Neural progenitor cell (in vitro differentiated cells): ENCODE measurements around the gene TMED3. TPM values are rescaled to one million over a fixed set of nuclear protein-coding genes. Genes with fewer than 3 reads are reported as not detected.

Experiments
- DNase-seq: peaks from one replicate; pipeline ENCODE4 v3.0.0-alpha.2; 2016; ENCODE audit warnings: low spot score
- H2AFZ ChIP-seq: fragments of 200-600 bp; sonication (generic); replicated peaks from 2 replicates; pipeline ENCODE4 v1.6.1; 2016; ENCODE audit warnings: antibody characterized with exemption
- H3F3A ChIP-seq: fragments of 200-600 bp; sonication (generic); 2 replicates; pipeline ENCODE4 v1.6.1; 2016; ENCODE audit warnings: antibody characterized with exemption, low read depth
- H3K27ac ChIP-seq: fragments of 200-600 bp; sonication (generic); 2 replicates; pipeline ENCODE4 v1.5.1; 2016; ENCODE audit warnings: mild to moderate bottlenecking
- H3K27me3 ChIP-seq: fragments of 200-600 bp; sonication (generic); 2 replicates; pipeline ENCODE4 v1.6.1; 2016; ENCODE audit warnings: mild to moderate bottlenecking, moderate library complexity
- H3K36me3 ChIP-seq: fragments of 200-600 bp; sonication (generic); 2 replicates; pipeline ENCODE4 v1.5.1; 2016
- H3K4me1 ChIP-seq: fragments of 200-600 bp; sonication (generic); 2 replicates; pipeline ENCODE4 v1.6.1; 2016; ENCODE audit warnings: mixed run types
- H3K4me2 ChIP-seq: fragments of 200-600 bp; sonication (generic); 2 replicates; pipeline ENCODE4 v1.6.1; 2016
- H3K4me3 ChIP-seq: fragments of 200-600 bp; sonication (generic); 2 replicates; pipeline ENCODE4 v1.5.1; 2016
- H3K79me2 ChIP-seq: fragments of 200-600 bp; sonication (generic); 2 replicates; pipeline ENCODE4 v1.6.1; 2016; ENCODE audit warnings: low read depth
- H3K9ac ChIP-seq: fragments of 200-600 bp; sonication (generic); 2 replicates; pipeline ENCODE4 v1.6.1; 2016
- H3K9me3 ChIP-seq: fragments of 200-600 bp; sonication (generic); 2 replicates; pipeline ENCODE4 v1.5.1; 2016; ENCODE audit warnings: low read depth
- H4K20me1 ChIP-seq: fragments of 200-600 bp; sonication (generic); 2 replicates; pipeline ENCODE4 v1.6.1; 2016; ENCODE audit warnings: low read depth
- H3K27ac Mint-ChIP-seq: 3 replicates; pipeline ENCODE4 v1.8.0; 2021; ENCODE audit warnings: mixed read lengths
- H3K27me3 Mint-ChIP-seq: 2 replicates; pipeline ENCODE4 v1.8.0; 2022; ENCODE audit warnings: low read depth, mild to moderate bottlenecking, inconsistent platforms, moderate library complexity, mixed read lengths; ENCODE audit not compliant: insufficient read depth
- H3K36me3 Mint-ChIP-seq: 3 replicates; pipeline ENCODE4 v1.8.0; 2021; ENCODE audit warnings: mixed read lengths
- H3K4me1 Mint-ChIP-seq: 3 replicates; pipeline ENCODE4 v1.8.0; 2021; ENCODE audit warnings: mixed read lengths
- H3K4me3 Mint-ChIP-seq: 3 replicates; pipeline ENCODE4 v1.8.0; 2021; ENCODE audit warnings: mild to moderate bottlenecking, moderate library complexity, mixed read lengths
- H3K9me3 Mint-ChIP-seq: 3 replicates; pipeline ENCODE4 v1.8.0; 2020; ENCODE audit warnings: mixed read lengths
- CTCF ChIP-seq: fragments of 200-600 bp; sonication (generic); IDR thresholded peaks from 2 replicates; pipeline ENCODE4 v1.5.1; 2017; ENCODE audit warnings: antibody characterized with exemption, mild to moderate bottlenecking
- EZH2 ChIP-seq: fragments of 200-600 bp; sonication (generic); IDR thresholded peaks from 2 replicates; pipeline ENCODE4 v1.6.1; 2017; ENCODE audit warnings: antibody characterized with exemption, mild to moderate bottlenecking, moderate library complexity
- EZH2phosphoT487 ChIP-seq: fragments of 200-600 bp; sonication (generic); IDR thresholded peaks from 2 replicates; pipeline ENCODE4 v1.6.1; 2017; ENCODE audit warnings: antibody characterized with exemption
- total RNA-seq: library from RNA; depleted of rRNA; stranded (reverse); fragments of >200 nt; gene quantifications from 2 replicates; pipeline ENCODE4 v1.2.3, GENCODE V29; 2015; ENCODE audit warnings: low replicate concordance

The TMED3 gene
- total RNA-seq, 1 donor from 2014 or later: 28.5 TPM

DNA sequence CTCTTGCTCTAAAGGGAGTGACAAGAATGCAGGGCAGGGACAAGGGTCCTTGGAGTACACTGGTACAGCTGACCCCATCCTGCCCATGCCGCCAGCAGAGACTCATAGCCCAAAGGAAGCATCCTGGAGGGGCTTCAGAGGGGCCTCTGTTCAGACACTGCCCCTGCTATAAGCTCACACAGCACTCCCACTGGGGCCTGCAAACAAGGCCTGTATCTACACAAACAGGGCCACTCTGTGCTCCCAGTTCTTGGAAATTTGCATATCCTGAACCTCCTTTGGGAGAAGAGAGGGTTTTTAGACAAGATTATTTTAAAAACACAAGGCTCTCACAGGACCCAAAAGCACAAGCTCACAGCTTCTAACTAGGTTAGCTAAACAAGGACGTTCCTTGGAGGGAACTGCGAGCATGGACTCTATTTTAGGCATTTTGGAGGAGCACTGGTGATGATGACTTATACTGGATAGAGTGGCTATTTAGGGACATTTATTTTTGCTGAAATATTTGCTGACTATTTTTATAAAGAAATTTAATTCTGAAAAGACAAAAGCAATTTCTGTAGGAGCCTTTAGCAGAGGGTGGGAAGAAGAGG, 44.8 kb upstream of the TMED3 start:
- H3K4me3 ChIP-seq: no peak overlapping the region
- H3K27ac Mint-ChIP-seq: no peak overlapping the region
- peak overlapping the region; percentile 20 for H2AFZ ChIP-seq
- H3K36me3 ChIP-seq: no peaks in the 10 kb centered on the region
- H4K20me1 ChIP-seq: no peaks in the 10 kb centered on the region
- peaks cover 12% of the 10 kb centered on the region for H3K27me3 ChIP-seq
- no peak for DNase-seq
- H3K27ac ChIP-seq: no peak overlapping the region
- H3K4me1 ChIP-seq: no peaks in the 10 kb centered on the region
- H3K4me2 ChIP-seq: no peak overlapping the region
- H3K4me3 Mint-ChIP-seq: no peak overlapping the region
- H3K27me3 Mint-ChIP-seq: peaks cover 2% of the 10 kb centered on the region
- no peaks in the 10 kb centered on the region for H3F3A ChIP-seq
- H3K9me3 ChIP-seq: no peaks in the 10 kb centered on the region
- no peaks in the 10 kb centered on the region for H3K4me1 Mint-ChIP-seq
- no peaks in the 10 kb centered on the region for H3K36me3 Mint-ChIP-seq
- H3K79me2 ChIP-seq: no peaks in the 10 kb centered on the region
- no peaks in the 10 kb centered on the region for H3K9me3 Mint-ChIP-seq
- TF ChIP-seq EZH2: no peak
- no peak for TF ChIP-seq CTCF
- no peak for TF ChIP-seq EZH2phosphoT487
- H3K9ac ChIP-seq: no peak overlapping the region

DNA sequence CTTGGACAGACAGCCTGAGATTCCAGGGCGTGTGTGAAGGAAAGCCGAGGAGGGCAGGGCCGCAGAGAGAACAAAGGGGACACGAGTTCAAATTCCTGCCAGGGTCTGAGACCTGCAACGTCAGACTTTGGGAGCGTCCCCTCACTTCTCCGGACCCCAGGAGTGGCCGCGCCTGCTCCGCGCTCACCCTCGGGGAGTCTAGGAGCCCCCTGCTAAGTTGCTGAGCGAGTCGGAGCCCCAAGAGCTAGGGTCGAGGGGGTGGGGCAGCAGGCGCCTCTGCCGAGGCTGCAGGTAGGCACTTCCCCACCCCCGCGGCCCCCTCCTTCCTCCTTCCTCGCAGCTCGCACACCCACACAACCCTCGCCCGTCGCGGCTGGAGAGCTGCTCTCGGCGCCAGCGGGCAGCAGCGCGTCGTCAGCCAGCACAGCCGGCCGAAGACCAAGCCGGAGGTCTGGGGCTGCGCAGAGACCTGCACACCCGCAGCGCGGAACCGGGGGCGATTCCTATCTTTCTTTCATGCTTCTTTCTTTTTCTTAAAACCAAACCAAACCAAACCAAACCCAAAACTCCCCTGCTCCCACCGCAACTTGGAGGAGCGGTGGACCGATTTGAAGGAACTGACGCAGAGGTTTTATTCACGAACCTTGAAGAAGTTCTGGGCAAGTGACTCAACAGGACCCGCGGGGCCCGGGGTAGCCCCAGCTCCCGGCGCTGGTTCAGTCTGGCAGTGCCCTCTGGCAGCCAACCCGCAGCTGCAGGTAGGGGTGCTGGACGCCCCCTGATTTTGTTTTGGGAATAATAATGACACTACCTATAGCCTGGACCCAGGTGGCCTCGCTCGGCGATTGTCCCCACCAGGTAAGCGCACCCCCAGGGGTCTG, 28.3 kb upstream of the TMED3 start, which contains the start of gene ANKRD34C:
Gene ANKRD34C, plus strand, starts transcription at position 352 of the 881 bp plus-strand sequence. CDS start 10,563 bp downstream, outside the sequence.
- DNase-seq: peak; percentile 59
- peaks cover 8% of the 10 kb centered on the region for H3K4me1 Mint-ChIP-seq
- H4K20me1 ChIP-seq: peaks cover 39% of the 10 kb centered on the region
- no peaks in the 10 kb centered on the region for H3K79me2 ChIP-seq
- H3K36me3 ChIP-seq: no peaks in the 10 kb centered on the region
- no peak within 1 kb of the TSS for H3K27ac Mint-ChIP-seq
- H3K4me3 ChIP-seq: peak within 1 kb of the TSS; percentile 12
- H3K4me3 Mint-ChIP-seq: peak within 1 kb of the TSS; percentile 63
- peaks cover 3% of the 10 kb centered on the region for H3K9me3 Mint-ChIP-seq
- no peak within 1 kb of the TSS for H3K27ac ChIP-seq
- TF ChIP-seq CTCF (no peak), EZH2 (peak; percentile 86), EZH2phosphoT487 (peak; percentile 78)
- H3F3A ChIP-seq: peaks cover 10% of the 10 kb centered on the region
- H3K9me3 ChIP-seq: no peaks in the 10 kb centered on the region
- peaks cover 5% of the 10 kb centered on the region for H3K4me1 ChIP-seq
- H3K4me2 ChIP-seq: peak within 1 kb of the TSS; percentile 78
- peaks cover 45% of the 10 kb centered on the region for H3K27me3 Mint-ChIP-seq
- H2AFZ ChIP-seq: no peak within 1 kb of the TSS
- peaks cover 95% of the 10 kb centered on the region for H3K27me3 ChIP-seq
- no peaks in the 10 kb centered on the region for H3K36me3 Mint-ChIP-seq
- H3K9ac ChIP-seq: no peak within 1 kb of the TSS

DNA sequence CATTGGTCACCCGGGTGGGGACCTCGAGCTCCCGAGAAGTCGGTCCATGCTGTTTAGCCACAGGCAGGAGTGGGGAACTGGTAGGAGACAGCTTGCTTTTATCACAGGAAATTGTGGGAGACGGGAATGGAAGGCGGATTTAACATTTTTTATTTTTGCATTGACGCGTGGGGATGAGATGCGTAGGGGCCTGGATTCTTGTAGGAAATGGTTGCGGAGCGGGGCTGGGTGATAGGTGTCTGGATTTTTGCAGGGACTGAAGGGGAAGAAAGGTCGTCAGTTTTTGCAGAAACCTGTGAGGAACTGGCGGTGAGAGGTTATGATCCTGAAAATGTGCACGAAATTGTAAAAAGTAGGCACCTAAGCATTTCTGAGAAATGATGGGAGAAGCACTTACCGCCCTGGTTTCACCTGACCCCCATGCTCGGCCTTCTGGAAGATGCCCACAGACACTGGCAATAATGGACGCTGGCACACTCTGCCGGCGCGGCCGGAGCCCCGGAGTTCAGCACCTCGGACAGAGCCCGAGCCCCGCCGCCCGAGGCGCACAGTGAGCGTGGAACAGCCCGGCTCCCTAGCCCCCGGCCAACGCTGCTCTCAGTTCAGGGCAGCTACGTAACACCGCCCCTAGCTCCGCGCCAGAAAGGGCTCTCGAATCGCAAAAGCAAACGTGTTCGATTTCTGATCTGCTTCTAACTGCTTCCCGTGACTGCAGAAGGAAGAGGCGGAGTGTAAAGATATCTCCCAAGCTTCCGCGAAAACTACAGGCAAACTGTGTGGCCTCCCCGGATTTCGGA, 27.5 kb upstream of the TMED3 start:
- H3K9me3 ChIP-seq: no peaks in the 10 kb centered on the region
- H3K36me3 ChIP-seq: no peaks in the 10 kb centered on the region
- H2AFZ ChIP-seq: no peak overlapping the region
- H3K27ac ChIP-seq: no peak overlapping the region
- Mint-ChIP-seq H3K4me1 (peaks cover 8% of the 10 kb centered on the region), H3K9me3 (peaks cover 3% of the 10 kb centered on the region), H3K27ac (no peak overlapping the region), H3K4me3 (peak overlapping the region; percentile 50), H3K27me3 (peaks cover 48% of the 10 kb centered on the region), H3K36me3 (no peaks in the 10 kb centered on the region)
- peaks cover 5% of the 10 kb centered on the region for H3K4me1 ChIP-seq
- no peak overlapping the region for H3K4me3 ChIP-seq
- H3F3A ChIP-seq: peaks cover 10% of the 10 kb centered on the region
- no peak overlapping the region for H3K9ac ChIP-seq
- H3K79me2 ChIP-seq: no peaks in the 10 kb centered on the region
- TF ChIP-seq EZH2: peak; percentile 43
- TF ChIP-seq EZH2phosphoT487: no peak
- no peak for TF ChIP-seq CTCF
- peak; percentile 92 for DNase-seq
- peaks cover 95% of the 10 kb centered on the region for H3K27me3 ChIP-seq
- H4K20me1 ChIP-seq: peaks cover 39% of the 10 kb centered on the region
- H3K4me2 ChIP-seq: peak overlapping the region; percentile 25
